ENCODE results near the gene NOS3. TPM values are rescaled to one million over a fixed set of nuclear protein-coding genes. Genes with fewer than 3 reads are reported as not detected.

NOS3 gene
- total and polyA plus RNA-seq, 2 of the 13 experiments (the other 11 are each of a cell fraction or from before 2014, with no cell fraction given): 3.7 to 7.5 TPM

GRCh38 chr7:150983893-150984368 is 6.9 kb upstream of the NOS3 start (continued):
- TF ChIP-seq ZNF354B (CRISPR knock-in tag; IDR thresholded peaks at IDR 0.05) (no peak), POLR2AphosphoS2 (IDR thresholded peaks at IDR 0.05; ENCODE audit: low read depth, low read length) (no peak), NKX3-1 (CRISPR knock-in tag; IDR thresholded peaks at IDR 0.05) (peak; percentile 81; the same call in 1 of the 2 replicates), SATB2 (CRISPR knock-in tag; IDR thresholded peaks at IDR 0.05) (peak; percentile 91), TCF7 (IDR thresholded peaks at IDR 0.05; ENCODE audit: low read depth) (no peak), IRF2 (CRISPR knock-in tag; IDR thresholded peaks at IDR 0.05) (peak; percentile 29; the same call in 1 of the 2 replicates), BORCS8-MEF2B (CRISPR knock-in tag; IDR thresholded peaks at IDR 0.05) (peak; percentile 25; the same call in 1 of the 2 replicates), RNF219 (CRISPR knock-in tag; IDR thresholded peaks at IDR 0.05) (no peak), XRCC5 (optimal IDR thresholded peaks at IDR 0.05; ENCODE audit: low read length) (peak; percentile 15), ERF (CRISPR knock-in tag; IDR thresholded peaks at IDR 0.05) (peak; percentile 71; the same call in 1 of the 2 replicates), HMGA1 (CRISPR knock-in tag; conservative IDR thresholded peaks at IDR 0.05) (no peak), RXRB (CRISPR knock-in tag; IDR thresholded peaks at IDR 0.05; ENCODE audit: borderline replicate concordance) (peak; percentile 30; the same call in 1 of the 2 replicates), ZNF232 (CRISPR knock-in tag; IDR thresholded peaks at IDR 0.05; ENCODE audit: borderline replicate concordance) (peak; percentile 57; the same call in 1 of the 2 replicates), NBN (conservative IDR thresholded peaks at IDR 0.05) (no peak), ZNF207 (IDR thresholded peaks at IDR 0.05; ENCODE audit: borderline replicate concordance) (no peak), KAT8 (CRISPR knock-in tag; IDR thresholded peaks at IDR 0.05) (0 out of 2 replicates have a peak, but pooled peaks have one; percentile 15), HMGXB3 (CRISPR knock-in tag; IDR thresholded peaks at IDR 0.05; ENCODE audit: borderline replicate concordance) (peak; percentile 70; the same call in 1 of the 2 replicates)
- TF ChIP-seq, protein P1, sequence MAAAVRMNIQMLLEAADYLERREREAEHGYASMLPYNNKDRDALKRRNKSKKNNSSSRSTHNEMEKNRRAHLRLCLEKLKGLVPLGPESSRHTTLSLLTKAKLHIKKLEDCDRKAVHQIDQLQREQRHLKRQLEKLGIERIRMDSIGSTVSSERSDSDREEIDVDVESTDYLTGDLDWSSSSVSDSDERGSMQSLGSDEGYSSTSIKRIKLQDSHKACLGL (CRISPR knock-in tag; IDR thresholded peaks at IDR 0.05): no peak
- TF ChIP-seq, protein P2, sequence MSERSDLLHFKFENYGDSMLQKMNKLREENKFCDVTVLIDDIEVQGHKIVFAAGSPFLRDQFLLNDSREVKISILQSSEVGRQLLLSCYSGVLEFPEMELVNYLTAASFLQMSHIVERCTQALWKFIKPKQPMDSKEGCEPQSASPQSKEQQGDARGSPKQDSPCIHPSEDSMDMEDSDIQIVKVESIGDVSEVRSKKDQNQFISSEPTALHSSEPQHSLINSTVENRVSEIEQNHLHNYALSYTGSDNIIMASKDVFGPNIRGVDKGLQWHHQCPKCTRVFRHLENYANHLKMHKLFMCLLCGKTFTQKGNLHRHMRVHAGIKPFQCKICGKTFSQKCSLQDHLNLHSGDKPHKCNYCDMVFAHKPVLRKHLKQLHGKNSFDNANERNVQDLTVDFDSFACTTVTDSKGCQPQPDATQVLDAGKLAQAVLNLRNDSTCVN (CRISPR knock-in tag; IDR thresholded peaks at IDR 0.05; ENCODE audit: borderline replicate concordance): peak; percentile 75; the same call in 1 of the 2 replicates
- TF ChIP-seq, protein P3, sequence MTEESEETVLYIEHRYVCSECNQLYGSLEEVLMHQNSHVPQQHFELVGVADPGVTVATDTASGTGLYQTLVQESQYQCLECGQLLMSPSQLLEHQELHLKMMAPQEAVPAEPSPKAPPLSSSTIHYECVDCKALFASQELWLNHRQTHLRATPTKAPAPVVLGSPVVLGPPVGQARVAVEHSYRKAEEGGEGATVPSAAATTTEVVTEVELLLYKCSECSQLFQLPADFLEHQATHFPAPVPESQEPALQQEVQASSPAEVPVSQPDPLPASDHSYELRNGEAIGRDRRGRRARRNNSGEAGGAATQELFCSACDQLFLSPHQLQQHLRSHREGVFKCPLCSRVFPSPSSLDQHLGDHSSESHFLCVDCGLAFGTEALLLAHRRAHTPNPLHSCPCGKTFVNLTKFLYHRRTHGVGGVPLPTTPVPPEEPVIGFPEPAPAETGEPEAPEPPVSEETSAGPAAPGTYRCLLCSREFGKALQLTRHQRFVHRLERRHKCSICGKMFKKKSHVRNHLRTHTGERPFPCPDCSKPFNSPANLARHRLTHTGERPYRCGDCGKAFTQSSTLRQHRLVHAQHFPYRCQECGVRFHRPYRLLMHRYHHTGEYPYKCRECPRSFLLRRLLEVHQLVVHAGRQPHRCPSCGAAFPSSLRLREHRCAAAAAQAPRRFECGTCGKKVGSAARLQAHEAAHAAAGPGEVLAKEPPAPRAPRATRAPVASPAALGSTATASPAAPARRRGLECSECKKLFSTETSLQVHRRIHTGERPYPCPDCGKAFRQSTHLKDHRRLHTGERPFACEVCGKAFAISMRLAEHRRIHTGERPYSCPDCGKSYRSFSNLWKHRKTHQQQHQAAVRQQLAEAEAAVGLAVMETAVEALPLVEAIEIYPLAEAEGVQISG (CRISPR knock-in tag; IDR thresholded peaks at IDR 0.05): peak; percentile 41; the same call in 1 of the 2 replicates
